Small intestine (tissue), 7 donors: Measurements from ENCODE around the gene NXF1. TPM values are rescaled to one million over a fixed set of nuclear protein-coding genes. Genes with fewer than 3 reads are reported as not detected.
A peak's percentile ranks its signal among the peaks of the same experiment; 100 is the strongest.
"Not testable (repeated sequence)": the region's sequence is repeated elsewhere in the genome, so short reads cannot be mapped to it uniquely, and the experiment has no call there.

Experiments
- DNase-seq, 2 donors: peaks; one replicate each; pipeline versions ENCODE4 v3.0.0 to v3.0.0-alpha.2; 2013
- FAIRE-seq: peaks from 2 replicates; lab custom pipeline; 2012; peaks lifted over from hg19 to GRCh38; lab: Jason Lieb, UNC
- H3K27ac ChIP-seq, 3 donors: one replicate each; pipeline ENCODE4 v1.5.1; 2013; ENCODE audit warnings: low read length in 2 of 3, mild to moderate bottlenecking in 2 of 3, control low read depth in 1 of 3, inconsistent platforms in 1 of 3, low read depth in 1 of 3, moderate library complexity in 1 of 3
- H3K27me3 ChIP-seq, 3 donors: one replicate each; pipeline ENCODE4 v1.6.1; 2013; ENCODE audit warnings: low read length in 3 of 3, inconsistent platforms in 1 of 3; ENCODE audit not compliant: control insufficient read depth in 3 of 3, insufficient read depth in 3 of 3
- H3K36me3 ChIP-seq, 3 donors: one replicate each; pipeline ENCODE4 v1.6.1; 2013; ENCODE audit warnings: low read length in 3 of 3, inconsistent platforms in 1 of 3, low read depth in 1 of 3, mild to moderate bottlenecking in 1 of 3, moderate library complexity in 1 of 3; ENCODE audit not compliant: control insufficient read depth in 3 of 3, insufficient read depth in 2 of 3
- H3K4me1 ChIP-seq, 3 donors: one replicate each; pipeline ENCODE4 v1.6.1; 2013; ENCODE audit warnings: low read length in 2 of 3, inconsistent platforms in 1 of 3, low read depth in 1 of 3, mild to moderate bottlenecking in 1 of 3, moderate library complexity in 1 of 3; ENCODE audit not compliant: control insufficient read depth in 3 of 3, insufficient read depth in 2 of 3
- H3K4me3 ChIP-seq, 3 donors: one replicate each; pipeline ENCODE4 v1.5.1; 2013; ENCODE audit warnings: low read length in 3 of 3, control low read depth in 1 of 3, inconsistent platforms in 1 of 3, low read depth in 1 of 3, mild to moderate bottlenecking in 1 of 3, moderate library complexity in 1 of 3
- H3K9me3 ChIP-seq, 2 donors: one replicate each; pipeline ENCODE4 v1.6.1; 2013; ENCODE audit warnings: low read depth in 1 of 2, low read length in 1 of 2; ENCODE audit not compliant: control insufficient read depth in 2 of 2, insufficient read depth in 1 of 2
- WGBS, 3 donors: extraction: QIAGEN DNeasy Blood & Tissue Kit; methylation state at CpG; one replicate each; pipeline ENCODE4 v1.1.7; 2013; 5-methylcytosine and 5-hydroxymethylcytosine counted together
- polyA plus RNA-seq, 4 donors: library from polyadenylated mRNA; stranded (reverse) in 3 of 4; unstranded in 1 of 4; fragments of 200-250 nt in 3 of 4; fragments of 120-200 nt in 1 of 4; gene quantifications; one replicate each; pipeline versions ENCODE4 v1.2.1 to v1.2.3, GENCODE V29; 2013
- donor health status: healthy with polysubstance abuse.
- donor health status: control.
- donor health status: control.
- donor health status: Bipolar disorder and iron deficiency.
- donor health status: healthy.

NXF1 gene
- polyA plus RNA-seq, 4 donors, result 48.2 to 188 (median 105) TPM

- not testable (repeated sequence) for DNase-seq, FAIRE-seq, H3K27me3 ChIP-seq, H3K27ac ChIP-seq, H3K9me3 ChIP-seq
- Histone ChIP-seq H3K4me1 (peaks cover 0 to 13% (median 5%) of the 10 kb centered on the region in 3 donors), H3K4me3 (peak overlapping the region in 1 of 3 donors; percentile 28), H3K36me3 (peaks cover 0 to 29% (median 4%) of the 10 kb centered on the region in 3 donors)
- WGBS, 3 donors, result 23 to 29% (median 23%) methylated on average over 9 of the region's 9 CpGs
Observed at GRCh38 chr11:62760867-62761227, 44.4 kb downstream of the NXF1 start.

DNA sequence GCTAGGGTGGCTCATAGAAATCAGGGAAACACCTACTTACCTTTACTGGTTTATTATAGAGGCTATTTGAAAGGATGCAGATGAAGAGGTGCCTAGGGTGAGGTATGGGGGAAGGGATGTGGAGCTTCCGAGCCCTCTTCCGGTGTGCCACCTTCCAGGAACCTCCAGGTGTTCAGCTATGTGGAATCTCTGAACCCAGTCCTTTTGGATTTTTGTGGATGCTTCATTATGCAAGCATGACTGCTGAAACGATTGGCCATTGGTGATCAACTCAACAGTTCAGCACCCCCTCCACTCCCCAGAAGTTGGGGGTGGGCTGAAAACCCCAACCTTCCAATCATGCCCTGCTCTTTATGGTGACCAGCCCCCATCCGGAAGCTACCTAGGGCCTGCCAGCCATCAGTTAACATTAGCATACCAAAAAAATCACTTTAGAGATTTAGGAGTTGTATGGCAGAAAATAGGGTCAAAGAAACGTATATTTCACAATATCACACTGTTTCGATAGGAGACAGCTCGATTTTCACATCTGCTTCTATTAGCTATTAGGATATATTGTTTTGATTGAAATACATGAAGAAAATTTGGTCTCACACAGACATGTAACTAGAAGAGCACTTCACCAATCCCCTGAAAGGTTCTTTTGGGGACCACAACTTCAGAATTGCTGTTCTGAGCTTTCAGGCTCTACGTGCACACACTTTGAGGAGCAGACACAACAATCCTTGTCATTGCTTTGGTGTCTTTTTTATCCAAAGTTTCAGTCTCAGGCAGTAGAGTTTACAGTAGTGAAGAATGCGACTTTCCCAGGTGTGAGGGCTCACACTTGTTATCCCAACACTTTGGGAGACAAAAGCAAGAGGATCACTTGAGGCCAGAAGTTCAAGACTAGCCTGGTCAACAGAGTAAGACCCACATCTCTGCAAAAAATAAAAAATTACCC is 47.1 kb downstream of the NXF1 start:
- FAIRE-seq (no peak), DNase-seq (no peak)
- 65 to 78% (median 76%) methylated on average over 9 of the region's 9 CpGs for WGBS, 3 donors

GRCh38 chr11:62755086-62755615 is 50.1 kb downstream of the NXF1 start:
- FAIRE-seq, result no peak
- Histone ChIP-seq H3K9me3 (no peaks in the 10 kb centered on the region), H3K27ac (no peak overlapping the region), H3K4me3 (no peak overlapping the region), H3K4me1 (peaks cover 0 to 10% (median 7%) of the 10 kb centered on the region in 3 donors), H3K27me3 (no peaks in the 10 kb centered on the region), H3K36me3 (peaks cover 0 to 19% (median 2%) of the 10 kb centered on the region in 3 donors)
- DNase-seq, result no peak
- 39 to 70% (median 58%) methylated on average over 10 of the region's 10 CpGs for WGBS, 3 donors

More for the DNA sequence above, 47.1 kb downstream of the NXF1 start:
- Histone ChIP-seq H3K4me1 (peaks cover 5 to 18% (median 5%) of the 10 kb centered on the region in 3 donors), H3K27me3 (no peaks in the 10 kb centered on the region), H3K36me3 (peaks cover 0 to 7% (median 0%) of the 10 kb centered on the region in 3 donors), H3K9me3 (no peaks in the 10 kb centered on the region), H3K27ac (no peak overlapping the region), H3K4me3 (no peak overlapping the region)

- WGBS, 3 donors, result 0 to 1% (median 1%) methylated on average over 47 of the region's 47 CpGs
- Histone ChIP-seq H3K4me1 (peaks cover 0 to 10% (median 7%) of the 10 kb centered on the region in 3 donors), H3K4me3 (peak within 1 kb of the TSS in 2 of 3 donors; percentile 58 to 77), H3K27me3 (no peaks in the 10 kb centered on the region), H3K36me3 (peaks cover 1 to 24% (median 2%) of the 10 kb centered on the region in 3 donors), H3K9me3 (no peaks in the 10 kb centered on the region), H3K27ac (peak within 1 kb of the TSS; percentile 66 to 98 (median 94))
- DNase-seq (peak; percentile 99 to 100), FAIRE-seq (no peak)
Observed at GRCh38 chr11:62753736-62754603, 51.3 kb downstream of the NXF1 start, which contains the start of gene ZBTB3. ZBTB3 (minus strand) TSS chr11:62754160; CDS start chr11:62753664, 496 bp downstream.

DNA sequence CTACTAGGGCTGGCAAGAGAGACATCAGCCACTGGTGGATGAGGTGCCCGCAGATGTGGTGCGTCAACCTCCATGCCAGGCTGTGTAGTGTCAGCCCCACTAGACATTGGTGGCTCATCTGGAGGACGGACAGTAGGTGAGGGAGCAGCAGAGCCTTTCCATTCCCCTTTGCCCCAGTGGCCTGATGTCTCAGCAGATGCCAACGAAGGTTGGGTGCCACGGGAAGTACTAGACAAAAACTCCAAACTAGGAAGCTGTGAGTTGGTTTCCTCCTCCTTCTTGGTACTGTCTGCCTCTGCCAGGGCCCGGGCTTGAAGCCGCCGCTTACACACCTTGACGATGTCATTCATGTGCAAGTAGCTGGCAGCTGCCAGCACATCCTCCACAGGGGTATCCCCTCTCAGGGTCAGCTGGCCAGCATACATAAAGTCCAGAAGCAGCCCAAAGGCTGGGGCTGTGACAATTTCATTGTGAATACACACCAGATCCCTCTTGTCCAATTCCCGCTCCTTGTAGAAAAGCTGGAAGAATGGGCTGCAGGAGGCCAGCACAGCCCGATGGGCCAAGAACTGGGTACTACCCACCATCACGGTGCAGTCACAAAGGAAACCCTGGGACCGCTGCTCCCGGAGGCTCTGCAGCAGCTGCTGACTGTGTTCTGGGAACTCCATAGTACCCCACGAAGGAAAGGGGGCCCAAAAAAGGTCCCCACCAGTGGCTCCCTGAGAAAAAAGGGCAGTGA is 52.1 kb downstream of the NXF1 start:
- Histone ChIP-seq H3K27me3 (no peaks in the 10 kb centered on the region), H3K4me1 (peaks cover 0 to 10% (median 7%) of the 10 kb centered on the region in 3 donors), H3K9me3 (no peaks in the 10 kb centered on the region), H3K27ac (peak overlapping the region; percentile 32 to 98 (median 94)), H3K36me3 (peaks cover 2 to 26% (median 3%) of the 10 kb centered on the region in 3 donors), H3K4me3 (peak overlapping the region in 2 of 3 donors; percentile 58 to 77)
- DNase-seq (no peak), FAIRE-seq (no peak)
- 37 to 71% (median 55%) methylated on average over 14 to 15 of the region's 15 CpGs for WGBS, 3 donors

- no peak for FAIRE-seq
- WGBS, 3 donors, result 93 to 96% (median 96%) methylated on average over 14 of the region's 14 CpGs
- peaks cover 2 to 29% (median 3%) of the 10 kb centered on the region in 3 donors for H3K36me3 ChIP-seq
- no peaks in the 10 kb centered on the region for H3K27me3 ChIP-seq
- H3K27ac ChIP-seq, result no peak overlapping the region
- H3K4me3 ChIP-seq, result no peak overlapping the region
- DNase-seq, result no peak
- H3K4me1 ChIP-seq, result peaks cover 0 to 10% (median 7%) of the 10 kb centered on the region in 3 donors
- no peaks in the 10 kb centered on the region for H3K9me3 ChIP-seq
Observed at GRCh38 chr11:62752177-62752785, 53.0 kb downstream of the NXF1 start.

GRCh38 chr11:62749931-62750330 is 55.3 kb downstream of the NXF1 start:
- not testable (repeated sequence) for H3K27ac ChIP-seq, H3K27me3 ChIP-seq, FAIRE-seq, H3K9me3 ChIP-seq, H3K4me3 ChIP-seq, DNase-seq
- peaks cover 0 to 10% (median 7%) of the 10 kb centered on the region in 3 donors for H3K4me1 ChIP-seq
- WGBS, 3 donors, result 94 to 98% (median 98%) methylated on average over 5 of the region's 5 CpGs
- H3K36me3 ChIP-seq, result peaks cover 2 to 29% (median 3%) of the 10 kb centered on the region in 3 donors
